HEK293T (cell line): ENCODE data around the gene LMCD1.

Experiments
- CTCF ChIA-PET: fragments of 350-600 bp; formaldehyde crosslinking; extraction: SDS; loops from one replicate; lab custom pipeline; 2021; ENCODE audit warnings: antibody characterized with exemption, inconsistent platforms; lab: Yijun Ruan, JAX
- POLR2A ChIA-PET: fragments of 350-600 bp; formaldehyde crosslinking; extraction: SDS; loops from one replicate; lab custom pipeline; 2020; ENCODE audit warnings: antibody characterized with exemption, inconsistent platforms; lab: Yijun Ruan, JAX
- DNase-seq: peaks from one replicate; pipeline ENCODE4 v3.0.0; 2012; ENCODE audit warnings: mixed read lengths; ENCODE audit errors: extremely low spot score
- ARNT ChIP-seq: fragments of 450-650 bp; IDR thresholded peaks from 2 replicates; pipeline ENCODE4 v1.6.1; 2017; ENCODE audit warnings: mild to moderate bottlenecking
- BHLHE40 ChIP-seq: fragments of 450-650 bp; IDR thresholded peaks from 2 replicates; pipeline ENCODE4 v1.6.1; 2016; ENCODE audit warnings: mild to moderate bottlenecking, moderate library complexity, borderline replicate concordance
- CTBP1 ChIP-seq: fragments of 450-650 bp; IDR thresholded peaks from 2 replicates; pipeline ENCODE4 v1.6.1; 2016; ENCODE audit warnings: borderline replicate concordance
- ELF4 ChIP-seq: fragments of 450-650 bp; IDR thresholded peaks from 2 replicates; pipeline ENCODE4 v1.6.1; 2017; ENCODE audit warnings: antibody characterized with exemption
- FOXA1 ChIP-seq: fragments of 450-650 bp; IDR thresholded peaks from 2 replicates; pipeline ENCODE4 v1.6.1; 2016; ENCODE audit warnings: mild to moderate bottlenecking
- FOXK2 ChIP-seq: fragments of 450-650 bp; IDR thresholded peaks from 2 replicates; pipeline ENCODE4 v1.6.1; 2016; ENCODE audit warnings: mild to moderate bottlenecking
- FOXM1 ChIP-seq: fragments of 450-650 bp; IDR thresholded peaks from 2 replicates; pipeline ENCODE4 v1.6.1; 2017; ENCODE audit warnings: mild to moderate bottlenecking, borderline replicate concordance
- HDGF ChIP-seq: fragments of 450-650 bp; IDR thresholded peaks from 2 replicates; pipeline ENCODE4 v1.6.1; 2017; ENCODE audit warnings: antibody characterized with exemption, borderline replicate concordance
- L3MBTL2 ChIP-seq: fragments of 450-650 bp; conservative IDR thresholded peaks from 2 replicates; pipeline ENCODE4 v1.6.1; 2016; ENCODE audit warnings: mild to moderate bottlenecking
- LEF1 ChIP-seq: fragments of 450-650 bp; IDR thresholded peaks from 2 replicates; pipeline ENCODE4 v1.6.1; 2017; ENCODE audit warnings: mild to moderate bottlenecking, borderline replicate concordance
- NFRKB ChIP-seq: fragments of 450-650 bp; IDR thresholded peaks from 2 replicates; pipeline ENCODE4 v1.6.1; 2016; ENCODE audit warnings: mild to moderate bottlenecking, moderate library complexity
- PKNOX1 ChIP-seq: fragments of 450-650 bp; IDR thresholded peaks from 2 replicates; pipeline ENCODE4 v1.6.1; 2016
- SP1 ChIP-seq: fragments of 450-650 bp; IDR thresholded peaks from 2 replicates; pipeline ENCODE4 v1.6.1; 2017
- SUZ12 ChIP-seq: fragments of 450-650 bp; IDR thresholded peaks from 2 replicates; pipeline ENCODE4 v1.6.1; 2016; ENCODE audit warnings: mild to moderate bottlenecking
- TARDBP ChIP-seq: fragments of 450-650 bp; IDR thresholded peaks from 2 replicates; pipeline ENCODE4 v1.6.1; 2016
- ZNF384 ChIP-seq: fragments of 450-650 bp; IDR thresholded peaks from 2 replicates; pipeline ENCODE4 v1.6.1; 2016

Gene LMCD1, protein sequence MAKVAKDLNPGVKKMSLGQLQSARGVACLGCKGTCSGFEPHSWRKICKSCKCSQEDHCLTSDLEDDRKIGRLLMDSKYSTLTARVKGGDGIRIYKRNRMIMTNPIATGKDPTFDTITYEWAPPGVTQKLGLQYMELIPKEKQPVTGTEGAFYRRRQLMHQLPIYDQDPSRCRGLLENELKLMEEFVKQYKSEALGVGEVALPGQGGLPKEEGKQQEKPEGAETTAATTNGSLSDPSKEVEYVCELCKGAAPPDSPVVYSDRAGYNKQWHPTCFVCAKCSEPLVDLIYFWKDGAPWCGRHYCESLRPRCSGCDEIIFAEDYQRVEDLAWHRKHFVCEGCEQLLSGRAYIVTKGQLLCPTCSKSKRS

DNA sequence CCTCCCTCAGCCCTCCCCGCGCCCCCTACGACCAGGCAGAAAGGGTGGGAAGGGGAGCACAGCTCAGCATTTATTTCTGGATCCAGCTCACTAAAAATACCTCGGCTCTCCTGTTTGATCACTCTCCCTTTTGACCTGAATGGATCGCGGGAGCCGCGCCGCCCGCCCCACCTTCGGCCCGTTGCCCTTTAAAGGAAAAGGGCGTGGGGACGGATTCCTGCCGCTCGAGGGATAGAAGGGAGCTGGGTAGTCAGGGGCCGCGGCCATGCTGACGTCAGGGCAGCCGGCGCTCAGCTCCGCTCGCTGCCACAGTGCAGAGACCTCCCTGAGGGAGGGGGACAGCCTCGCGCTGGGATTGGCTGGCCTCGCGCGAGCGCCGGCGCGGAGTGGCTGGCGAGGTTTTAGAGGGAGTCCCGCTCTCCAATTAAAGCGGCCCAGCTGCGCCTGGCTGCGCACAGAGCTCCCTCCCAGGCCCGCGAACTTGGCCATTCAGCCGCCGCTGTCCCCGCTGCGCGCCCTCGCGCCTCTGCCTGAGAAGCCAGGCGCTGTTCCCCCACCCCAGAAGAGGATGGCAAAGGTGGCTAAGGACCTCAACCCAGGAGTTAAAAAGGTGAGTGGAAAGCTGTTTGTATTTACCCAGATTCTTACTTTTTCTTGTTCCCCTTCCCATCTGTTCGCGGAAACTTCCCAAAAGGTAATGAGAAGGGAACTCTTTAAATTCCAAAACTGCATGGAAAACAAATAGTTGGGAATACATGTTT, at the start of gene LMCD1:
Gene LMCD1 (plus strand): TSS at position 453 of the 761 bp plus-strand sequence. CDS start 116 bp downstream, at position 569.
- POLR2A ChIA-PET, result interaction anchor here (0.6 to 1.8 kb wide), 6 partner anchors 10 to 57 kb away, joined by 3 to 13 read pairs (median 4); no protein-coding TSS in a partner anchor
- peak; percentile 88 for DNase-seq
- CTCF ChIA-PET, result no interaction called here
- no peak for TF ChIP-seq FOXA1
- TF ChIP-seq L3MBTL2, result peak; percentile 99

- POLR2A ChIA-PET, result no interaction called here
- no peak for DNase-seq
- CTCF ChIA-PET, result no interaction called here
- TF ChIP-seq PKNOX1 (no peak), CTBP1 (no peak)
Observed at GRCh38 chr3:8452112-8452511, 49.5 kb upstream of the LMCD1 start.

- DNase-seq, result no peak
- POLR2A ChIA-PET, result no interaction called here
- CTCF ChIA-PET, result no interaction called here
Observed at GRCh38 chr3:8453153-8453552, 48.5 kb upstream of the LMCD1 start.

GRCh38 chr3:8455526-8456411, 45.9 kb upstream of the LMCD1 start:
- DNase-seq, result no peak
- ChIA-PET CTCF (no interaction called here), POLR2A (no interaction called here)
- no peak for TF ChIP-seq L3MBTL2
- TF ChIP-seq BHLHE40, result no peak
- TF ChIP-seq SUZ12, result no peak
- no peak for TF ChIP-seq FOXA1
- no peak for TF ChIP-seq NFRKB
- no peak for TF ChIP-seq ZNF384

More at GRCh38 chr3:8453153-8453552, 48.5 kb upstream of the LMCD1 start:
- TF ChIP-seq CTBP1 (no peak), PKNOX1 (no peak), ELF4 (no peak), FOXM1 (no peak), BHLHE40 (no peak), TARDBP (no peak), NFRKB (no peak), ZNF384 (no peak), ARNT (no peak), L3MBTL2 (no peak), HDGF (no peak), FOXK2 (no peak), SUZ12 (no peak)

DNA sequence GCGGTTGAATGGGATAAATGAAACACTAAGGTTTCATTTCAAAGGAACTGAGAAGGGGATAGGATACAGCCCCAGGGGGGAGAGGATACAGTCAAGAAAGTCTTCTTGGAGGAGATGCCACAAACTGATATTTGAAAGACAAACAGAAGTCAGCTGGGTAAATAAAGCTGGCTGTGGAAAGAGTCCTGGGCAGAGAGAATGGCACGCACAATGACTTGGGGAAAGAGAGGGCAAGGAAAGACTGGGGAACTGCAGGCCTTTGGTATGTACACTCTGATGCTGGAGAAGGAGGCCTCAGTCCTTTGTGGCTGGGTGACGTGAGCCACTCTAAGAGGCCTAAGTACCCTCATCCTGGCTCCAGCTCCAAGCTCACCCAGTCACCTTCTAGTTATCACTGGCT, 45.2 kb upstream of the LMCD1 start:
- no peak for DNase-seq
- ChIA-PET CTCF (no interaction called here), POLR2A (no interaction called here)
- TF ChIP-seq ELF4 (no peak), FOXA1 (no peak), HDGF (no peak)

- no peak for DNase-seq
- ChIA-PET CTCF (no interaction called here), POLR2A (no interaction called here)
- TF ChIP-seq FOXM1, result no peak
- TF ChIP-seq NFRKB, result no peak
- no peak for TF ChIP-seq ZNF384
- no peak for TF ChIP-seq LEF1
- TF ChIP-seq CTBP1, result no peak
- no peak for TF ChIP-seq ELF4
- TF ChIP-seq ARNT, result no peak
- TF ChIP-seq FOXA1, result no peak
- TF ChIP-seq PKNOX1, result no peak
- no peak for TF ChIP-seq BHLHE40
- no peak for TF ChIP-seq L3MBTL2
- no peak for TF ChIP-seq SP1
- TF ChIP-seq TARDBP, result no peak
- no peak for TF ChIP-seq SUZ12
- no peak for TF ChIP-seq FOXK2
- no peak for TF ChIP-seq HDGF
Observed at GRCh38 chr3:8457039-8457438, 44.6 kb upstream of the LMCD1 start.
